SW480 (cell line): ENCODE measurements around the gene SMAD5.

Source experiments
- DNase-seq: peaks from one replicate; pipeline ENCODE4 v3.0.0-alpha.2; 2016; ENCODE audit warnings: low spot score

SMAD5 gene

GRCh38 chr5:136155761-136156160 lies 23.1 kb downstream of the SMAD5 start:
- DNase-seq, result no peak

GRCh38 chr5:136157514-136157913 lies 24.9 kb downstream of the SMAD5 start:
- DNase-seq, result no peak

GRCh38 chr5:136159457-136159856 lies 26.8 kb downstream of the SMAD5 start:
- no peak for DNase-seq

GRCh38 chr5:136162008-136162407 lies 29.4 kb downstream of the SMAD5 start:
- no peak for DNase-seq

- no peak for DNase-seq
Measured at GRCh38 chr5:136164226-136164625, 31.6 kb downstream of the SMAD5 start.

GRCh38 chr5:136166909-136167308 lies 34.3 kb downstream of the SMAD5 start:
- DNase-seq, result no peak

- no peak for DNase-seq
Measured at GRCh38 chr5:136169218-136169617, 36.6 kb downstream of the SMAD5 start.

- peak; percentile 71 for DNase-seq
Measured at GRCh38 chr5:136174021-136174659, 41.5 kb downstream of the SMAD5 start.

GRCh38 chr5:136182618-136183017 lies 50.0 kb downstream of the SMAD5 start:
- no peak for DNase-seq

GRCh38 chr5:136185974-136186665 lies 53.5 kb downstream of the SMAD5 start:
- DNase-seq, result no peak

- DNase-seq, result no peak
Measured at GRCh38 chr5:136186796-136187195, 54.2 kb downstream of the SMAD5 start.

- no peak for DNase-seq
Measured at GRCh38 chr5:136188859-136189258, 56.2 kb downstream of the SMAD5 start.

GRCh38 chr5:136190091-136190720 lies 57.6 kb downstream of the SMAD5 start:
- no peak for DNase-seq

GRCh38 chr5:136190904-136191303 lies 58.3 kb downstream of the SMAD5 start:
- no peak for DNase-seq

GRCh38 chr5:136191304-136192014 lies 58.8 kb downstream of the SMAD5 start:
- DNase-seq, result no peak

GRCh38 chr5:136192015-136192525 lies 59.4 kb downstream of the SMAD5 start:
- peak; percentile 47 for DNase-seq

- peak; percentile 51 for DNase-seq
Measured at GRCh38 chr5:136192526-136193321, 60.1 kb downstream of the SMAD5 start, which contains the start of gene SMIM32. Gene SMIM32 (minus strand): TSS chr5:136193162. CDS start chr5:136192524, 638 bp downstream.

GRCh38 chr5:136193322-136193935 lies 60.8 kb downstream of the SMAD5 start:
- DNase-seq, result peak; percentile 30

- no peak for DNase-seq
Measured at GRCh38 chr5:136194576-136194975, 61.9 kb downstream of the SMAD5 start.

GRCh38 chr5:136195971-136196820 lies 63.6 kb downstream of the SMAD5 start:
- DNase-seq, result peak; percentile 16
